Endothelial cell of hepatic sinusoid (primary cell): ENCODE results near the gene BAZ1A.
"Not testable (repeated sequence)": the region's sequence is repeated elsewhere in the genome, so short reads cannot be mapped to it uniquely, and the experiment has no call there.

Experiments used
- in situ Hi-C: cut with HindIII; loops from 2 replicates; pipeline ENCODE4 v1.10.0; 2017; ENCODE audit warnings: low sequenced_read_pairs

The BAZ1A gene

GRCh38 chr14:34737079-34737478 is 138.1 kb downstream of the BAZ1A start:
- in situ Hi-C loops = not testable (repeated sequence)

- in situ Hi-C loops = no loop called here
Observed at GRCh38 chr14:34733245-34733644, 141.9 kb downstream of the BAZ1A start.

GRCh38 chr14:34732802-34733201 is 142.4 kb downstream of the BAZ1A start:
- in situ Hi-C loops = no loop called here

GRCh38 chr14:34723867-34724266 is 151.3 kb downstream of the BAZ1A start:
- in situ Hi-C loops = loop anchor here (25.0 kb wide), 1 partner anchor 137 kb away; no protein-coding TSS in a partner anchor

- in situ Hi-C loops = loop anchor here (25.0 kb wide), 1 partner anchor 136 kb away; no protein-coding TSS in a partner anchor
Observed at GRCh38 chr14:34722723-34723545, 152.2 kb downstream of the BAZ1A start.

GRCh38 chr14:34721129-34721528 is 154.0 kb downstream of the BAZ1A start:
- in situ Hi-C loops = loop anchor here (25.0 kb wide), 1 partner anchor 134 kb away; no protein-coding TSS in a partner anchor

GRCh38 chr14:34718750-34719304 is 156.3 kb downstream of the BAZ1A start:
- in situ Hi-C loops = loop anchor here (10.0 to 25.0 kb wide), 2 partner anchors 56 to 132 kb away; no protein-coding TSS in a partner anchor

GRCh38 chr14:34715127-34715863 is 159.9 kb downstream of the BAZ1A start:
- in situ Hi-C loops = loop anchor here (10.0 to 25.0 kb wide), 2 partner anchors 60 to 128 kb away; no protein-coding TSS in a partner anchor

- in situ Hi-C loops = loop anchor here (10.0 to 25.0 kb wide), 2 partner anchors 60 to 127 kb away; no protein-coding TSS in a partner anchor
Observed at GRCh38 chr14:34714320-34715126, 160.6 kb downstream of the BAZ1A start, which contains the start of gene CFL2. Gene CFL2 (minus strand): TSS chr14:34714593. CDS start chr14:34714540, 53 bp downstream.

GRCh38 chr14:34713681-34714319 is 161.4 kb downstream of the BAZ1A start:
- in situ Hi-C loops = loop anchor here (10.0 to 25.0 kb wide), 2 partner anchors 61 to 126 kb away; no protein-coding TSS in a partner anchor

GRCh38 chr14:34713122-34713680 is 162.0 kb downstream of the BAZ1A start:
- in situ Hi-C loops = loop anchor here (10.0 to 25.0 kb wide), 2 partner anchors 62 to 126 kb away; no protein-coding TSS in a partner anchor

- in situ Hi-C loops = loop anchor here (10.0 to 25.0 kb wide), 2 partner anchors 63 to 125 kb away; no protein-coding TSS in a partner anchor
Observed at GRCh38 chr14:34711796-34712712, 163.1 kb downstream of the BAZ1A start.

- in situ Hi-C loops = loop anchor here (10.0 to 25.0 kb wide), 2 partner anchors 64 to 124 kb away; no protein-coding TSS in a partner anchor
Observed at GRCh38 chr14:34711169-34711568, 164.0 kb downstream of the BAZ1A start.

GRCh38 chr14:34710744-34711143 is 164.4 kb downstream of the BAZ1A start:
- in situ Hi-C loops = loop anchor here (10.0 to 25.0 kb wide), 2 partner anchors 64 to 123 kb away; no protein-coding TSS in a partner anchor

GRCh38 chr14:34710006-34710405 is 165.2 kb downstream of the BAZ1A start:
- in situ Hi-C loops = loop anchor here (10.0 to 25.0 kb wide), 2 partner anchors 65 to 123 kb away; no protein-coding TSS in a partner anchor

- in situ Hi-C loops = loop anchor here (25.0 kb wide), 1 partner anchor 120 kb away; no protein-coding TSS in a partner anchor
Observed at GRCh38 chr14:34707722-34708121, 167.4 kb downstream of the BAZ1A start.
